Cardiac fibroblast (primary cell): ENCODE data around the gene CDC27.
"Not testable (repeated sequence)": the region's sequence is repeated elsewhere in the genome, so short reads cannot be mapped to it uniquely, and the experiment has no call there.

ENCODE experiments used
- DNase-seq, 2 donors: peaks; one replicate each; pipeline versions ENCODE4 v3.0.0 to v3.0.0-alpha.2; 2010; ENCODE audit warnings: low read depth in 2 of 2
- H3K4me3 ChIP-seq, 2 donors: replicated peaks in 1 of 2; 1 replicate in 1 of 2; 2 replicates in 1 of 2; pipeline ENCODE4 v1.5.1; 2011; ENCODE audit warnings: low read depth in 2 of 2, low read length in 2 of 2, mild to moderate bottlenecking in 2 of 2, moderate library complexity in 1 of 2
- CTCF ChIP-seq: IDR thresholded peaks from one replicate; pipeline ENCODE4 v1.5.1; 2011; ENCODE audit warnings: low read depth, mild to moderate bottlenecking, low read length, inconsistent platforms

The CDC27 gene

DNA sequence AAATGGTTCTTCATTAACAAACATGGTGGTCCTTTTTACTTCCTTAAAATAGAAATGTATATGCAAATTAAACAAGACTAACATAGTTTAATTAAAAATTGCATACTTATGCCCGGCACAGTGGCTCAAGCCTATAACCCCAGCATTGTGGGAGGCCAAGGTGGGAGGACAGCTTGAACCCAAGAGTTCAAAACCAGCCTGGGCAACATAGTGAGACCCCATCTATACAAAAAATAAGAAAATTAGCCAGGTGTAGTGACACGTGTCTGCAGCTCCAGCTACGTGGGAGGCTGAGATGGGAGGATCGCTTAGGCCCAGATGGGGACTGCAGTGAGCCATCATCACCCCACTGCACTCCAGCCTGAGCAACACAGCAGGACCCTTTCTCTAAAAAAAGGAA, 18.4 kb downstream of the CDC27 start:
- no peak overlapping the region for H3K4me3 ChIP-seq
- no peak for DNase-seq
- no peak for TF ChIP-seq CTCF

GRCh38 chr17:47168896-47169295, 20.2 kb downstream of the CDC27 start:
- H3K4me3 ChIP-seq, DNase-seq: not testable (repeated sequence)

GRCh38 chr17:47166854-47167253, 22.2 kb downstream of the CDC27 start:
- DNase-seq: not testable (repeated sequence)

DNA sequence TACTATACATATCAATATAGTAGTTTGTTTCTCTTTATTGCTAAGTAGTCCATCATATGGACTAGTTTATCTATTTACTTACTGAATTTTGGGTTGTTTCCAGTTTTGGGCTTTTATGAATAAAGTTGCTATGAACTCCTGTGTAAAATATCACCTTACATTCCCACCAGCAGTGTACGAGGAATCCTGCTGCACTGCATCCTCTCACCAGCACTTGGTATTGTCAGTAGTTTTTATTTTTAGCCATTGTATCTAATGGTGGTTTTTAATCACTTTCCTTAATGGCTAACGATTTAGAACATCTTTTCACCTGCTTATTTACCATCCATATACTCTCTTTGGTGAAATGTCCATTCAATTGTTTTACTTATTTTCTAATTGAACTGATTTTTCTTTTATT, 24.0 kb downstream of the CDC27 start:
- H3K4me3 ChIP-seq: no peak overlapping the region
- DNase-seq: no peak
- TF ChIP-seq CTCF: no peak

More at GRCh38 chr17:47166854-47167253, 22.2 kb downstream of the CDC27 start:
- not testable (repeated sequence) for H3K4me3 ChIP-seq

DNA sequence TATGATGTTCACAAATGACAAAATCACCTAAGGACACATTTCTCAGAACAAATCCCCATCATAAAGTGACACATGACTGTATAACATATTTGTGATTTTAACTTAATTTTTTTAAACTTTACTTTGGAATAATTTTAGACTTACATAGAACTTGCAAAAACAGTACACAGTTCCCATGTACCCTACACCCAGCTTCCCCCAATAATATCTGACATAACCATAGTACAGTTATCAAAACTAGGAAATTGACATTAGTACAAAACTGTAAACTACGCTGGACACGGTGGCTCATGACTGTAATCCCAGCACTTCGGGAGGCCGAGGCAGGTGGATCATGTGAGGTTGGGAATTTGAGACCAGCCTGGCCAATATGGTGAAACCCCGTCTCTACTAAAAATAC, 24.8 kb downstream of the CDC27 start:
- DNase-seq: no peak
- no peak overlapping the region for H3K4me3 ChIP-seq
- TF ChIP-seq CTCF: no peak

DNA sequence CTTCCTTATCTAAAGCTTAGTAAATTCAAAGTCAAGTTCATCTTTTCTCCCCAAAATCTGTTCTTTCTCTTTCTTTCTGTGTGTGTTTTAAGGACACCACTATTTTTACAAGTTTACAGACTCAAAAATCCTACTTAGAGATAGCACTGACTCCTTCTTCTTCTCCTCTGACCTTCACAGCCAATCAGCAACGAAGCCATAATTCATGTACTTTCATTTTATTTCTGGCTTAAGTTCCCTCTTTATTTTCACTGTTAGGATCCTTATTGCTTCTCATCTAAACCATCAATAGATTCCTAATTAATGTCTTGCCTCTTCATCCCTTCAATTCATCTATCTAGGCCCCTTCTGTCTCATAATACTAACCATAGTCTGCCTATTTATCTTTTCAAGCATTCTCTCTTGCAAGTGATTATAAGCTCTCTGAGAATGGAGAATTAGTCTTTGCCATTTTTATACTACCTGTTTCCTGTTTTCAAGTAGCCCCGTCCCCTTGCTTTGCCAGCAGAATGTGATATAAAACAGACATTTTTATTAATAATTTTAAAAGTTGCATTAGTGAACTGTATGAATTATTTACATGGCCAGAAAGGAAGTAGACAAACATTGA, 27.0 kb downstream of the CDC27 start:
- H3K4me3 ChIP-seq: no peak overlapping the region
- no peak for DNase-seq
- no peak for TF ChIP-seq CTCF

GRCh38 chr17:47159315-47159714, 29.8 kb downstream of the CDC27 start:
- DNase-seq: no peak
- TF ChIP-seq CTCF: no peak
- H3K4me3 ChIP-seq: no peak overlapping the region

- no peak for TF ChIP-seq CTCF
- H3K4me3 ChIP-seq: no peak overlapping the region
- no peak for DNase-seq
Measured at GRCh38 chr17:47145351-47145750, 43.7 kb downstream of the CDC27 start.
